ENCODE measurements around the gene ZMAT5. TPM values are rescaled to one million over a fixed set of nuclear protein-coding genes. Genes with fewer than 3 reads are reported as not detected.

The ZMAT5 gene
- total and polyA plus RNA-seq, 9 of the 15 experiments (the other 6 are each of a cell fraction or from before 2014, with no cell fraction given), result 2.0 to 25.2 (median 11.9) TPM

DNA sequence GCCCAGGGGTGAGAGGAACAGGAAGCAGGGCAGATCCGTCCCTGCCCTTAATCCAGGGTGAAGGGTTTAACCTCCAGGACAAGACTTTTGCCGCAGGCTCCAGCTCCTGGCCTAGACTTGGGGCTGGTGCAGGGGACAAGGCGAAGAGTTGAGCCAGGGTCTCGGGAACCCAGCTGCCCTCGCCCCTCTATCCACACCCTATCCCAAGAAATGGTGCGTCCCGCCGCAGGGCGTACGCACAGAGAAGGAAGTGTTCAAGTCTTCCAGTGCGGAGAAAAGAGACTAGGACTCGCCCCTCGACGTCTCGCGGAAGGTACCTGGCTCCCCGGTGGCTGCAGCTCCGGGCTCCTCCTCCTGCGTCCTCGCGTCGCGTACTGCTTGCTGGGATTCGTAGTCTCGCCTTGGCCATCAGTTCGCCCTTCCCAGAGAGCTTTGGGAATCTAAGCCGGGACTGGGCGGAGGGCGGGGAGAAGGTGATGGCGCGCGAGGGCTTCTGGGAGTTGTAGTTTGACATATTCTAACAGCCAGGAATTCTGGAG, at the start of gene ZMAT5 (continued):
- peak; percentile 13 for TF ChIP-seq RBBP5 (IDR thresholded peaks at IDR 0.05; ENCODE audit: borderline replicate concordance, insufficient read depth, low read length, poor library complexity, severe bottlenecking)
- TF ChIP-seq, protein P1, sequence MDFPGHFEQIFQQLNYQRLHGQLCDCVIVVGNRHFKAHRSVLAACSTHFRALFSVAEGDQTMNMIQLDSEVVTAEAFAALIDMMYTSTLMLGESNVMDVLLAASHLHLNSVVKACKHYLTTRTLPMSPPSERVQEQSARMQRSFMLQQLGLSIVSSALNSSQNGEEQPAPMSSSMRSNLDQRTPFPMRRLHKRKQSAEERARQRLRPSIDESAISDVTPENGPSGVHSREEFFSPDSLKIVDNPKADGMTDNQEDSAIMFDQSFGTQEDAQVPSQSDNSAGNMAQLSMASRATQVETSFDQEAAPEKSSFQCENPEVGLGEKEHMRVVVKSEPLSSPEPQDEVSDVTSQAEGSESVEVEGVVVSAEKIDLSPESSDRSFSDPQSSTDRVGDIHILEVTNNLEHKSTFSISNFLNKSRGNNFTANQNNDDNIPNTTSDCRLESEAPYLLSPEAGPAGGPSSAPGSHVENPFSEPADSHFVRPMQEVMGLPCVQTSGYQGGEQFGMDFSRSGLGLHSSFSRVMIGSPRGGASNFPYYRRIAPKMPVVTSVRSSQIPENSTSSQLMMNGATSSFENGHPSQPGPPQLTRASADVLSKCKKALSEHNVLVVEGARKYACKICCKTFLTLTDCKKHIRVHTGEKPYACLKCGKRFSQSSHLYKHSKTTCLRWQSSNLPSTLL (IDR thresholded peaks at IDR 0.05), result no peak
- TF ChIP-seq, protein P2, sequence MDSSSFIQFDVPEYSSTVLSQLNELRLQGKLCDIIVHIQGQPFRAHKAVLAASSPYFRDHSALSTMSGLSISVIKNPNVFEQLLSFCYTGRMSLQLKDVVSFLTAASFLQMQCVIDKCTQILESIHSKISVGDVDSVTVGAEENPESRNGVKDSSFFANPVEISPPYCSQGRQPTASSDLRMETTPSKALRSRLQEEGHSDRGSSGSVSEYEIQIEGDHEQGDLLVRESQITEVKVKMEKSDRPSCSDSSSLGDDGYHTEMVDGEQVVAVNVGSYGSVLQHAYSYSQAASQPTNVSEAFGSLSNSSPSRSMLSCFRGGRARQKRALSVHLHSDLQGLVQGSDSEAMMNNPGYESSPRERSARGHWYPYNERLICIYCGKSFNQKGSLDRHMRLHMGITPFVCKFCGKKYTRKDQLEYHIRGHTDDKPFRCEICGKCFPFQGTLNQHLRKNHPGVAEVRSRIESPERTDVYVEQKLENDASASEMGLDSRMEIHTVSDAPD (CRISPR knock-in tag; IDR thresholded peaks at IDR 0.05), result no peak
- no peak for TF ChIP-seq SAFB (IDR thresholded peaks at IDR 0.05; ENCODE audit: borderline replicate concordance, low read depth, low read length)
- TF ChIP-seq ZNF699 (CRISPR knock-in tag; IDR thresholded peaks at IDR 0.05; ENCODE audit: insufficient replicate concordance), result no peak
- no peak for TF ChIP-seq MCM7 (IDR thresholded peaks at IDR 0.05)
- no peak for TF ChIP-seq ZBED1 (IDR thresholded peaks at IDR 0.05)
- no peak for TF ChIP-seq TCFL5 (CRISPR knock-in tag; conservative IDR thresholded peaks at IDR 0.05)
- TF ChIP-seq, protein P3, sequence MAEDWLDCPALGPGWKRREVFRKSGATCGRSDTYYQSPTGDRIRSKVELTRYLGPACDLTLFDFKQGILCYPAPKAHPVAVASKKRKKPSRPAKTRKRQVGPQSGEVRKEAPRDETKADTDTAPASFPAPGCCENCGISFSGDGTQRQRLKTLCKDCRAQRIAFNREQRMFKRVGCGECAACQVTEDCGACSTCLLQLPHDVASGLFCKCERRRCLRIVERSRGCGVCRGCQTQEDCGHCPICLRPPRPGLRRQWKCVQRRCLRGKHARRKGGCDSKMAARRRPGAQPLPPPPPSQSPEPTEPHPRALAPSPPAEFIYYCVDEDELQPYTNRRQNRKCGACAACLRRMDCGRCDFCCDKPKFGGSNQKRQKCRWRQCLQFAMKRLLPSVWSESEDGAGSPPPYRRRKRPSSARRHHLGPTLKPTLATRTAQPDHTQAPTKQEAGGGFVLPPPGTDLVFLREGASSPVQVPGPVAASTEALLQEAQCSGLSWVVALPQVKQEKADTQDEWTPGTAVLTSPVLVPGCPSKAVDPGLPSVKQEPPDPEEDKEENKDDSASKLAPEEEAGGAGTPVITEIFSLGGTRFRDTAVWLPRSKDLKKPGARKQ (CRISPR knock-in tag; IDR thresholded peaks at IDR 0.05), result no peak
- TF ChIP-seq ZNF124 (CRISPR knock-in tag; IDR thresholded peaks at IDR 0.05), result no peak
- TF ChIP-seq PCBP1 (IDR thresholded peaks at IDR 0.05; ENCODE audit: low read depth, low read length, poor library complexity, severe bottlenecking), result no peak
- TF ChIP-seq NONO (IDR thresholded peaks at IDR 0.05; ENCODE audit: low read depth in 2 of 2, low read length in 1 of 2), result no peak
- TF ChIP-seq, protein P4, sequence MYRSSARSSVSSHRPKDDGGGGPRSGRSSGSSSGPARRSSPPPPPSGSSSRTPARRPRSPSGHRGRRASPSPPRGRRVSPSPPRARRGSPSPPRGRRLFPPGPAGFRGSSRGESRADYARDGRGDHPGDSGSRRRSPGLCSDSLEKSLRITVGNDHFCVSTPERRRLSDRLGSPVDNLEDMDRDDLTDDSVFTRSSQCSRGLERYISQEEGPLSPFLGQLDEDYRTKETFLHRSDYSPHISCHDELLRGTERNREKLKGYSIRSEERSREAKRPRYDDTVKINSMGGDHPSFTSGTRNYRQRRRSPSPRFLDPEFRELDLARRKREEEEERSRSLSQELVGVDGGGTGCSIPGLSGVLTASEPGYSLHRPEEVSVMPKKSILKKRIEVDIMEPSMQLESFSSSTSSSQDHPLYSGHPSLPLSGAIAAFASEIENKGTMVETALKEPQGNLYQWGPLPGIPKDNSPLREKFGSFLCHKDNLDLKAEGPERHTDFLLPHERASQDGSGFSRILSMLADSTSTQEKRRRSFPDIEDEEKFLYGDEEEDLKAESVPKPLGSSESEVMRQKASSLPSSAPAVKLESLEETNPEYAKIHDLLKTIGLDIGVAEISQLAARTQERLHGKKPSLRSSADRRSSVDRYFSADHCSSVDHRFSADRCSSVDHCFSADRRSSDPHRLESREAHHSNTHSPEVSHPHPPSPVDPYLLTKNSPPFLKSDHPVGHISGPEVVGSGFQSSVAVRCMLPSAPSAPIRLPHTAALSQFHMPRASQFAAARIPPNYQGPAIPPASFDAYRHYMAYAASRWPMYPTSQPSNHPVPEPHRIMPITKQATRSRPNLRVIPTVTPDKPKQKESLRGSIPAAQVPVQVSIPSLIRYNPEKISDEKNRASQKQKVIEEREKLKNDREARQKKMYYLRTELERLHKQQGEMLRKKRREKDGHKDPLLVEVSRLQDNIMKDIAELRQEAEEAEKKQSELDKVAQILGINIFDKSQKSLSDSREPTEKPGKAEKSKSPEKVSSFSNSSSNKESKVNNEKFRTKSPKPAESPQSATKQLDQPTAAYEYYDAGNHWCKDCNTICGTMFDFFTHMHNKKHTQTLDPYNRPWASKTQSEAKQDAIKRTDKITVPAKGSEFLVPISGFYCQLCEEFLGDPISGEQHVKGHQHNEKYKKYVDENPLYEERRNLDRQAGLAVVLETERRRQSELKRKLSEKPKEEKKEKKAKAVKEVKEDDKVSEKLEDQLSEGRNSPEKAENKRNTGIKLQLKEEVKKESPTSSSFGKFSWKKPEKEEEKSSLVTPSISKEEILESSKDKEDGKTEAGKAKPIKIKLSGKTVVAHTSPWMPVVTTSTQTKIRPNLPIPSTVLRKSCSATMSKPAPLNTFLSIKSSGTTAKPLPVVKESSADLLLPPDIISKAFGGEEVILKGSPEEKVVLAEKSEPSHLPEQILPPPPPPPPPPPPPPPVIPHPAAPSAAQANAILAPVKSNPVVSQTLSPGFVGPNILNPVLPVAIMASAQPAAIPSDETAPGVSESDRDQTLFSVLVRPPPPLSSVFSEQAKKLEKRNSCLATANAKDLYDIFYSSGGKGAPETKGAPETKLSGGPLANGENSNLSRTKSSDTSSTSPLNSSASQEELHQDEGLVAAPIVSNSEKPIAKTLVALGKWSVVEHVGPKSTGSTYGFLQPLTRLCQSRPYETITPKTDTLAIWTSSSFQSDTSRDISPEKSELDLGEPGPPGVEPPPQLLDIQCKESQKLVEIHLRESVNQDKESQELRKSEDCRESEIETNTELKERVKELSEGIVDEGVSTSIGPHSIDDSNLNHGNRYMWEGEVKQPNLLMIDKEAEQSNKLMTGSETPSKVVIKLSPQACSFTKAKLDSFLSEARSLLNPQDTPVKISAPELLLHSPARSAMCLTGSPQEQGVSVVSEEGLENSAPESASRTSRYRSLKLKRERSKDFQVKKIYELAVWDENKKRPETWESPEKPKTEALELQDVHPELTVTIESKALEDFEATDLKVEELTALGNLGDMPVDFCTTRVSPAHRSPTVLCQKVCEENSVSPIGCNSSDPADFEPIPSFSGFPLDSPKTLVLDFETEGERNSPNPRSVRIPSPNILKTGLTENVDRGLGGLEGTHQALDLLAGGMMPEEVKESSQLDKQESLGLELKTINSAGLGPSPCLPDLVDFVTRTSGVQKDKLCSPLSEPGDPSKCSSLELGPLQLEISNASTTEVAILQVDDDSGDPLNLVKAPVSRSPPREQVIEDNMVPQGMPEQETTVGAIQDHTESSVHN (IDR thresholded peaks at IDR 0.05; ENCODE audit: borderline replicate concordance in 1 of 2, low read depth in 1 of 2), result no peak
- no peak for TF ChIP-seq HDAC8 (tag; IDR thresholded peaks at IDR 0.05)
